Esophagus muscularis mucosa (tissue), 2 donors: ENCODE results near the gene ITPRIPL1.

Experiments used
- POLR2A ChIP-seq: fragments of 450-650 bp; IDR thresholded peaks from one replicate; pipeline ENCODE4 v1.6.1; 2017; ENCODE audit warnings: antibody characterized with exemption, moderate library complexity, mild to moderate bottlenecking, low read depth
- POLR2AphosphoS5 ChIP-seq, 2 donors: sonication (generic); formaldehyde crosslinking; IDR thresholded peaks; one replicate each; pipeline ENCODE4 v1.6.1; 2017; ENCODE audit warnings: antibody characterized with exemption in 2 of 2

DNA sequence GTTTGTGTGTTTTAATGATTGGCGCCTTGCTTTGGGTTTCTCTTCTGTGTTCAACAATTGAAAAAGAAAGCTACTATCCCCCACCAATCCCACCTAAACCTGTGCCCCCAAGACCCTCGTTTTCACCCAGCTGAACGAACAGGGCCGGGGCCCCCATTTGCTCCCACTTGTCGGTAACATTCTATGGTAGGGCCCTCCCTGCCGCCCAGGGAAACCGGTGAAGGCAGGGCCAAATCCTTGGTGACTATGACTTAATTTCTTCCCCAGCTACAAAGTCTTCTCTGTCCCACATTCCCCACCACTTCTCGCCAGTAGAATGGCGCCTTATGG is 19.2 kb upstream of the ITPRIPL1 start:
- no peak for TF ChIP-seq POLR2AphosphoS5 (IDR thresholded peaks at IDR 0.05)
- no peak for TF ChIP-seq POLR2A
